Adrenal gland (tissue), 5 donors: ENCODE results near the gene FMN1.

Experiments used
- POLR2A ChIP-seq, 2 donors: fragments of 450-650 bp; IDR thresholded peaks; one replicate each; pipeline ENCODE4 v1.6.1; 2017; ENCODE audit warnings: antibody characterized with exemption in 2 of 2, mild to moderate bottlenecking in 2 of 2, moderate library complexity in 1 of 2
- TF ChIP-seq, protein P1 (sequence below), 6 experiments: fragments of 450-650 bp in 4 of 6; fragments of 200-600 bp in 2 of 6; sonication (generic) in 1 of 6; IDR thresholded peaks; 1 replicate in 5 of 6; 2 replicates in 1 of 6; pipeline versions ENCODE4 v1.5.1 to v1.8.0; 2016 to 2021; ENCODE audit warnings: antibody characterized with exemption in 6 of 6, mild to moderate bottlenecking in 2 of 6, moderate library complexity in 1 of 6
- donor health status: DM: no; HTN: no; CAD: no.

DNA sequence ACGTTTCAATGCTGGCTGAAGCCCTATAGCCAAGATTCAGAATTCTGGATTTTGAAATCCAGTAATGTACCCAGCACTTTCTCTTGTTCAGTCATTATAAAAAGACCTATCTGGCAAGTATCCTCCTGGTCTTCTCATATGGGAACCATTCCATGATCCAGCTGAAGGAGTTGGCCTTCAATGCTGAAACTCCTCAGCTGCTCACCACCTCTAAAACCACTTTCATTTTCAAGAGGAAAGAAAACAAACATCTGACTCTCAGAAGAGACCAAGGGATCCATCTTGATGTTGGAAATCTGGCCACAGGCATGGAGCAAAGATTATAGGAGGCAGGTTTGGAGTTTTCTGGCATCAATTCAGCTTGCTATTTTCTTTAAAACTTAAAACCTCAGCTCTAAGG lies 235.4 kb downstream of the FMN1 start:
- TF ChIP-seq, protein P1, sequence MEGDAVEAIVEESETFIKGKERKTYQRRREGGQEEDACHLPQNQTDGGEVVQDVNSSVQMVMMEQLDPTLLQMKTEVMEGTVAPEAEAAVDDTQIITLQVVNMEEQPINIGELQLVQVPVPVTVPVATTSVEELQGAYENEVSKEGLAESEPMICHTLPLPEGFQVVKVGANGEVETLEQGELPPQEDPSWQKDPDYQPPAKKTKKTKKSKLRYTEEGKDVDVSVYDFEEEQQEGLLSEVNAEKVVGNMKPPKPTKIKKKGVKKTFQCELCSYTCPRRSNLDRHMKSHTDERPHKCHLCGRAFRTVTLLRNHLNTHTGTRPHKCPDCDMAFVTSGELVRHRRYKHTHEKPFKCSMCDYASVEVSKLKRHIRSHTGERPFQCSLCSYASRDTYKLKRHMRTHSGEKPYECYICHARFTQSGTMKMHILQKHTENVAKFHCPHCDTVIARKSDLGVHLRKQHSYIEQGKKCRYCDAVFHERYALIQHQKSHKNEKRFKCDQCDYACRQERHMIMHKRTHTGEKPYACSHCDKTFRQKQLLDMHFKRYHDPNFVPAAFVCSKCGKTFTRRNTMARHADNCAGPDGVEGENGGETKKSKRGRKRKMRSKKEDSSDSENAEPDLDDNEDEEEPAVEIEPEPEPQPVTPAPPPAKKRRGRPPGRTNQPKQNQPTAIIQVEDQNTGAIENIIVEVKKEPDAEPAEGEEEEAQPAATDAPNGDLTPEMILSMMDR (IDR thresholded peaks at IDR 0.05): no peak
- TF ChIP-seq POLR2A (IDR thresholded peaks at IDR 0.05): no peak
